Lower lobe of right lung (tissue), 2 donors: ENCODE data around the gene ZNF358. TPM values are rescaled to one million over a fixed set of nuclear protein-coding genes. Genes with fewer than 3 reads are reported as not detected.

Experiments used
- ATAC-seq, 2 donors: fragments of 200-7000 bp; cut with Tn5 transposase; one replicate each; pipeline ENCODE4 v1.9.1; 2020 to 2022; ENCODE audit warnings: mild to moderate bottlenecking in 2 of 2, moderate library complexity in 2 of 2
- DNase-seq: peaks from one replicate; pipeline ENCODE4 v3.0.0-alpha.2; 2020
- H3K27ac ChIP-seq: fragments of 200-600 bp; one replicate; pipeline ENCODE4 v1.8.0; 2022
- H3K27me3 ChIP-seq: fragments of 200-600 bp; one replicate; pipeline ENCODE4 v1.8.0; 2022; ENCODE audit warnings: low read depth
- H3K36me3 ChIP-seq: fragments of 200-600 bp; one replicate; pipeline ENCODE4 v1.8.0; 2022; ENCODE audit warnings: mild to moderate bottlenecking
- H3K4me1 ChIP-seq: fragments of 200-600 bp; one replicate; pipeline ENCODE4 v1.8.0; 2022
- H3K4me3 ChIP-seq: fragments of 200-600 bp; one replicate; pipeline ENCODE4 v1.8.0; 2022; ENCODE audit warnings: mild to moderate bottlenecking
- H3K9me3 ChIP-seq: fragments of 200-600 bp; one replicate; pipeline ENCODE4 v1.8.0; 2022
- CTCF ChIP-seq: fragments of 200-600 bp; IDR thresholded peaks from one replicate; pipeline ENCODE4 v1.8.0; 2022; ENCODE audit warnings: antibody characterized with exemption, mild to moderate bottlenecking
- intact Hi-C: fragments of 100-400 bp; cut with DNase I; formaldehyde crosslinking; loops from one replicate; pipeline ENCODE4 v1.11.0; 2022
- long read RNA-seq: library from polyadenylated mRNA; unstranded; transcript quantifications from one replicate; pipeline ENCODE4 v2.0.0, GENCODE V29; 2021
- total RNA-seq: library from RNA; stranded (reverse); fragmentation: NEBNext Ultra II Directional; extraction: Animal tissue kit (Norgen Biotek cat#: 25700); gene quantifications from one replicate; pipeline ENCODE4 v1.2.1, GENCODE V29; 2021
- donor health status: DM: no; HTN: yes; CAD: no; lungs with severe emphysema.

Gene ZNF358
- 54.9 TPM for total RNA-seq
- long read RNA-seq, transcript ZNF358-202 (2 exons, 1,954 nt), result major isoform, 27 of 84 reads
- long read RNA-seq, partial matches to known transcripts, result 50 of 84 reads
- long read RNA-seq, other reads (novel, unspliced or antisense), result 7 of 84 reads

- peaks cover 19% of the 10 kb centered on the region for H3K4me1 ChIP-seq
- intact Hi-C loops, result no loop called here
- peak within 1 kb of the TSS; percentile 75 for H3K4me3 ChIP-seq
- DNase-seq, result peak; percentile 85
- no peaks in the 10 kb centered on the region for H3K27me3 ChIP-seq
- H3K27ac ChIP-seq, result peak within 1 kb of the TSS; percentile 86
- ATAC-seq, result peak; percentile 87 to 91
- no peaks in the 10 kb centered on the region for H3K9me3 ChIP-seq
- peaks cover 8% of the 10 kb centered on the region for H3K36me3 ChIP-seq
- TF ChIP-seq CTCF, result no peak
These were observed at the start of gene ZNF358 for GRCh38 chr19:7515645-7516151. Gene ZNF358, plus strand, starts transcription at chr19:7516103. Its CDS starts 3,140 bp downstream, at chr19:7519243.

- Histone ChIP-seq H3K27me3 (no peaks in the 10 kb centered on the region), H3K36me3 (peaks cover 98% of the 10 kb centered on the region), H3K4me1 (no peaks in the 10 kb centered on the region), H3K9me3 (no peaks in the 10 kb centered on the region), H3K4me3 (no peak overlapping the region), H3K27ac (no peak overlapping the region)
- DNase-seq (no peak), ATAC-seq (no peak)
- no peak for TF ChIP-seq CTCF
- intact Hi-C loops, result no loop called here
These were observed 48.6 kb upstream of the ZNF358 start for GRCh38 chr19:7467009-7467989.

- H3K4me3 ChIP-seq, result no peak overlapping the region
- DNase-seq, result no peak
- H3K27me3 ChIP-seq, result no peaks in the 10 kb centered on the region
- H3K36me3 ChIP-seq, result peaks cover 85% of the 10 kb centered on the region
- H3K4me1 ChIP-seq, result no peaks in the 10 kb centered on the region
- no peak for ATAC-seq
- intact Hi-C loops, result no loop called here
- no peaks in the 10 kb centered on the region for H3K9me3 ChIP-seq
- TF ChIP-seq CTCF, result no peak
- H3K27ac ChIP-seq, result no peak overlapping the region
These were observed 47.1 kb upstream of the ZNF358 start for GRCh38 chr19:7468840-7469239.

- intact Hi-C loops, result no loop called here
- H3K4me3 ChIP-seq, result no peak overlapping the region
- H3K4me1 ChIP-seq, result no peaks in the 10 kb centered on the region
- DNase-seq, result no peak
- H3K27me3 ChIP-seq, result no peaks in the 10 kb centered on the region
- no peak for TF ChIP-seq CTCF
- peaks cover 76% of the 10 kb centered on the region for H3K36me3 ChIP-seq
- no peaks in the 10 kb centered on the region for H3K9me3 ChIP-seq
- H3K27ac ChIP-seq, result no peak overlapping the region
- ATAC-seq, result no peak
These were observed 46.1 kb upstream of the ZNF358 start for GRCh38 chr19:7469669-7470285.

GRCh38 chr19:7470540-7471305 is 45.2 kb upstream of the ZNF358 start:
- no peak overlapping the region for H3K4me3 ChIP-seq
- H3K36me3 ChIP-seq, result peaks cover 66% of the 10 kb centered on the region
- no peaks in the 10 kb centered on the region for H3K4me1 ChIP-seq
- TF ChIP-seq CTCF, result no peak
- H3K9me3 ChIP-seq, result no peaks in the 10 kb centered on the region
- no peak overlapping the region for H3K27ac ChIP-seq
- no peak for DNase-seq
- H3K27me3 ChIP-seq, result no peaks in the 10 kb centered on the region
- no peak for ATAC-seq
- intact Hi-C loops, result no loop called here
